Erythroblast (primary cell): ENCODE results near the gene FOXP1.
A peak's percentile ranks its signal among the peaks of the same experiment; 100 is the strongest.
"Not testable (repeated sequence)": the region's sequence is repeated elsewhere in the genome, so short reads cannot be mapped to it uniquely, and the experiment has no call there.

ENCODE experiments used
- DNase-seq, 2 experiments: peaks; one replicate each; lab custom pipeline; 2025; lab: John Stamatoyannopoulos, UW
- GATA1 ChIP-seq: IDR thresholded peaks from 2 replicates; pipeline ENCODE4 v1.6.1; 2011; ENCODE audit warnings: low read depth, mild to moderate bottlenecking, control low read depth, low read length, moderate library complexity
- POLR2A ChIP-seq: IDR thresholded peaks from 2 replicates; pipeline ENCODE4 v1.6.1; 2011; ENCODE audit warnings: mild to moderate bottlenecking, low read length

Gene FOXP1

DNA sequence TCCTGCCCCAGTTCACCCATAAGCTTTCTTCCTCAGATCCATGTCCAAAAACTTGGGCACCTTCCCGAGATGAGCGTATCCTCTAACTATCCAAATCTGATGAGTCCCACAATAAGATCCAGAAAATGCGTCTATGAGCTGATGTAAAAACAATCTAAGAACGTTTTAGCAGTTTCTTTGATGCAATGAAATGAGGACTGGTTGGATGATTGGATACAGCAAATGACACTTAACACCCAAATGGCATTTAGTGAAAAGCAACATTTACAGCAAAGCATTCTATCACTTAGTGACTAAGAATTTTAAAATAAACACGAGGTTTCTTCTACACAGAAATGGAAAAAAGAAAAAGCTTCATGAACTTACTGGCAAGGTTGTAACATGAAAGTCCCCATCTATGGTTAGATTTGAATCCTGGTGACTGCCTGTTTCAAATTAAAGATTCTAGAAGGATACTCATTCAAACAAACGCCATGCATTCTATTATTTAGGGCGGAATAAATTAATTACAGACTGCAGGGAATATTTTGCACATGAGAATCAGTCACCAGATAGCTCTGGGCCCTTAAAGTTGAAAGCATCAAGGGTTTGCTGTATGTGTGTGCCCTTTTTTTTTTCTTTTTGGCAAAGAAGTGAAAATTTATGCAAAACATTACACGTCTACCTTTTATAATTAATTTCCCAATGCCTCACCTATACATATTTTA, 598.6 kb downstream of the FOXP1 start:
- TF ChIP-seq GATA1 (no peak), POLR2A (no peak)
- no peak for DNase-seq

DNA sequence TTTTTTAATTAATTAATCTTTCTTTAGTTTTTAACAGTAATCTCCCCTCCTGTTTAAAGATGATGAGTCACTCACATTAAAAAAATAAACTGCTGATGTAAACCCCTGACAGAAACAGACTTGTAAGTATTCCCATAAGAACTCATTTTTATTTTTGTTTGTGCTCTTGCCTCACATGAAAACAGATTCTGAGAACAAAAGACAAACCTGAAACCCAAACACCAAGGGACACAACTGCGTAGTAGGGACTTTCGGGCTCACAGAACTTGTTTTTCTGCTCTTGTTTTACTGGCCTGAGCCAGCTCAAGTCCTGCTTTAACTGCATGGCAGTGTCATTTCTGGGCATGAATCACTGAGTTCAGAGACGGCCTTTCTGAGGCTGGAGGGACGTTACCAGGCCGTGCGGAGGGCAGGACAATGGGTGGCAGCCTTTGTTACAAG, 600.8 kb downstream of the FOXP1 start:
- DNase-seq = peak; percentile 18 to 69

DNA sequence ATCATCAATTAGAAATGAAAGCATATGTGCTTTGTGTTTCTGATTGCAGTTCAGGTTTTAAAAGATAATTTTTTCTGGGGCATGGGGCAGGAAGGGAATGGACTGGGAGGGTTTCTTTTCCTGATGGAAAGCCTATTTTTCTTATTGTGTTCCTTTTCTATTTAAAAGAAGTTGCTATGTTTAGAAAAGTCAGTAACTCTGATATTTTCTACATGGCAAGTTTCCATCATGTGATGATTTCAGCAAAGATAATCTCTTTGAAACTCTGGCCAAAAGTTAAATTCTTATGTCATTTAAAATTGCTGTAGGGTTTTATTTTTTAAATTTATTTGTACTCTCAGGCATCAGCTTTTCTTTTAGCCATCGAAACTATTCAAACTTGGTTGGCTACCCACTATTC, 601.2 kb downstream of the FOXP1 start:
- peak in 1 of 2 experiments; percentile 18 for DNase-seq
- TF ChIP-seq POLR2A = no peak
- no peak for TF ChIP-seq GATA1

More for the DNA sequence above, 600.8 kb downstream of the FOXP1 start:
- TF ChIP-seq POLR2A (no peak), GATA1 (no peak)

DNA sequence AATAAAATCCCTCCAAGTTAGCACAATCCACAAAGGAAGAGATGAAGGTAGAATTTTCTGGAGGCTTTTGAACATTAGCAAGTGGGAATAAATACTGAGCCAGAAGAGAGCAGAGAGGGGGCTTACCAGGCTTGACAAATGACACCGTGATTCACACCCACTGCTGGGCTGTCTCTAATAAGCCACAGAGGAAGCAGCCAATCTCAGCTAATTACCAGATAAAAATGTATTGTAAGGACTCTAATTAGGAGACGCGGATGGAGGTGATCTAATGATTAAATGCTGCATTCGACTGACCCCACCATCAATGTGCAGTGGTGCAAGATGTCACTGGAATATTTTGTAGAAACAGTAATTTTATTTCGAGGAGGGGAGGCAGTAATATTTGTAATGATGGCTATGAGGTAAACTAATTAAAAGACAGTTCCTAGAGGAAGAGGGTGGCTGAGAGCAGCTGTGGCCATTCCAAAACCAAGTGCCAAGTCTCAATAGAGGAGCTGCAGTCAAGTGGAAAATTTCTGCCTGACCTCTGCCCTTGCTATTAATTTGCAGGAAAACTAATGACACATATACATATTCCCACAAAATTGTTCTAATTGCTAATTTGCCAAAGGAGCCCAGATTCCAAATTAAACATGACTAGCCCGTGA, 602.2 kb downstream of the FOXP1 start:
- TF ChIP-seq POLR2A (no peak), GATA1 (no peak)
- DNase-seq = no peak

DNA sequence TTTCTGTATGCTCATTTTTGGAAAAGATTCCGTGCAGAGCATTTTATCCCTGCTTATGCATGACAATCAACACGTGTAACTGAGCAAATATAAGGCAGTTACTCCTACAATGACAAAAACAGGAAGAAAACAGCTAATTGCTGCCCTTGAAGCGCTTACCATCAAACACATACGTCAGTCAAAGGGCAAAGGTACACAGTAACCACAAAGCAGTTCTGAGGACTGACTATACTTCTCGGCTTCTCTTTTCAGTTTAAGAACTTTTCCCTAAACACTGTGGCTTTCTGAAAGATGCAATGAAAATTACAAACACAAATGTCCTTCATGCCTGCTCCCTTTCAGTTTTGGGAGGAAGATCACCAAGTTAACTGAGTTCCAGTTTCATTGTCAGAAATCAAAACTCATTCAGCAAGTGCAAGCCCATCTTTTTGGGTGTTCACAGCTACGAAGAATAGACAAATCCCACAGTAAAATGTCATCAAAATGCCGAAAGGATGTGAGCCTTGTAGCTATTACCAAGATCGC, 602.8 kb downstream of the FOXP1 start:
- DNase-seq = no peak
- TF ChIP-seq GATA1 (no peak), POLR2A (no peak)

DNA sequence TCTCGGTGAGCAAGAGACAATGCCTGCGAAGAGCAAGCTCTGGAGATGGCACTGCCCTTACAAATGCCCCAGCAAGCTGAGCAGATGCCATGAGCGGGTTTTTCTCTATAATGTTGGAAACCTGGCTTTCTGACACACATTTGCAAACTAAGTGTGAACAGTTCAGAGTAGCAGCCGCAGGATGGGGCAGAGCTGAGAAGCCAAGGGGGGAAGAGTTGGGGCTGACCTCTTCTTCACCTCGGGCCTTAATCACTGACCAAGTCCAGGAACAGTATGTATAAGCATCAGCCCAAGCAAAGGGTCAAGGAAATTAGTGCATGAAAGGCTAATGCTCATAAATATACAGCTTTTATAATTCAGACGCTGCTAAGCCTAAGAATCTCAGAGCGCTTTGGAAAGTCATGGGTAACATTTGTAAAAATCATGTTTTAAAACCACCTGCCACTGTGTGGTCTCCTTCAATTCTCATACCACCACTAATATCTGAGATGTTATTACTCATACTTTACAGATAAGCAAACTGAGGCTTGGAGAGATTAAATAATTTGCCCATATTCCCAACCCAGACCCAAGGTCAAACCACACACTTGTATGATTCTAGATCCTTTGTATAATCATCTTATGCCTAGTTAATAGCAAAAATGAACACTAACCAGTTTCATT, 603.4 kb downstream of the FOXP1 start:
- no peak for DNase-seq
- TF ChIP-seq POLR2A (no peak), GATA1 (no peak)

DNA sequence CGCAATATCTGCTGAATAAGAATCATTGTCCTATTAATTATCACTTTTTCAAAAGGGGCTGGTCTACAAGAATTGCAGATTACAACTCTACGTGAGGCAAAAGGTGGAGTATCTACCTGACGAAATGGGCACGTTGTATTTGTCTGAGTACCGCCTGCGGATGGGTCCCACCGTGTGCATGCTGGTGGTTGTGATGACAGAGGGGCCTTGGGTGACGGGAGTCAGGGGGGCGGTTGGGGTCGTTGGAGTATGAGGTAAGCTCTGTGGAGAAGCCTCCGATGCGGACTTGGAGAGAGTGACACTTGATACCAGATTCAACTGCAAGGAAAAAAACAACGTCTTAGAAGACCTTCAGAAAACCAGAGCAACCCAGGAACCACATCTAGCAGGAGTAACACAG, 605.8 kb downstream of the FOXP1 start:
- no peak for TF ChIP-seq GATA1
- TF ChIP-seq POLR2A = no peak
- DNase-seq = no peak

DNA sequence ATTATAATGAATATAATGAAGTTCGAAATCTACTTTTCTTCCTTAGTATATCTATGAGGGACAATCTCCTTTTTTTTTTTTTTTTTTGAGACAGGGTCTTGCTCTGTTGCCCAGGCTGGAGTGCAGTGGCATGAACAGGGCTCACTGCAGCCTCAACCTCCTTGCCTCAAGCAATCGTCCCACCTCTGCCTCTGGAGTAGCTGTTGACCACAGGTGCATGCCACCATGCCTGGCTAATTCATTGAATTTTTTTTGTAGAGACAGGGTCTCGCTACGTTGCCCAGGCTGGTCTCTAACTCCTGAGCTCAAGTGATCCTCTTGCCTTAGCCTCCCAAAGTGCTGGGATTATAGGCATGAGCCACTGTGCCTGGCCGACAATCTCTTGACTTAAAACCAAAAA, 607.5 kb downstream of the FOXP1 start:
- not testable (repeated sequence) for DNase-seq

DNA sequence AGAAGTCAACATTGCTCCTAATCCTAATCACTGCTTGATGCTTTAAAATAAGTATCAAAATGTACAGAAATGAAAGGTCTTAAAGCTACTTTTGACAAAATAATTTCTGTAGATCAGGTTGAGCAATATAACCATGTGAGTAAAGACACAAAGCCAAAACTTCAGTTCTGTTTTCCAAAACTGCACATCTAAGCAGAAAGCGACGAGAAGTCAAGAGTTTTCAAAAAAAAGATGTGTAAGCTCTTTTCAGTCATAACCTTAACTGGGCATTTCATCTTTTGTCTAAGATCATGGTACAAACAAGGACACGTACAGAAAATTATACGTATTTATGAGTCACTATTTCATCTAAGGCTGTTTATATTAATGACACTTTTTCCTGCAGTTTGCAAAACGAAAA, 608.8 kb downstream of the FOXP1 start:
- no peak for DNase-seq
- TF ChIP-seq GATA1 = no peak
- no peak for TF ChIP-seq POLR2A

DNA sequence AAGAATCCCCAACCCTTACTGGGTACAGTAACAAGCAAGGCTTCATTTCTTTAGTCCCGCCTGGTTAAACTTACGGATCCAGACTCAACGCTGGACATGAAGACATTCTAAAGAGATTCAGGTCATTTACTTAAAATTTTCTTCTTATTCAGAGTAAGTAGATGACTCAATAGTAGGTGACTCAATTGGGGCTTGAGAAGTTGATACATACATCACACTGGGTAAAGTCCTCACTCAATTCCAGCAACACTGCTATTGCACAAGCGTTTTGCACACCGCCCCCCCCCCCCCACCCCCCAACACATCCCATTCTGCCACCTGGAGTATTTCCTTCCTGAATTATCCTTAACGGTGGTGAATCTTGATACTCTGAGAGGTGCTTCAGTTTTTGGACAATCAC, 610.0 kb downstream of the FOXP1 start:
- no peak for DNase-seq
- TF ChIP-seq POLR2A (no peak), GATA1 (no peak)

DNA sequence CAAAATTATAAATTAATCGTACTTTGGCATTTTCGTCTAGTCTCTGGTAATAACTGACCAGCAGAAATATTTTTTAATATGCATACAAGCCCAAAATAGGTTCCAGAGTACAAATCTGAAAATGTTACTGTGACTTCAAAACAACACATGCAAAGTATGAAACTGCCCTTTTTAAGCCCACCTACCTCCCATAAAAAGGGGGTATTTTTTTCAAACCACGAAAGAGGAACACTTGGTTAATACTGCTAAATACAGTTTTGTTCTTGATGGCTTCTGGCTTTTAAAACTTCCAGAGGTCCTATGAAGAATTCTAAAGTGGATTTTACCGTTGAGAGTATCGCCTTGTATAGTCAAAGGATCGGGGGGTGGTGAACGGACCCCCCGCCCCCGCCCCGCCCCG, 610.7 kb downstream of the FOXP1 start:
- DNase-seq = no peak
- TF ChIP-seq GATA1 = no peak
- no peak for TF ChIP-seq POLR2A

DNA sequence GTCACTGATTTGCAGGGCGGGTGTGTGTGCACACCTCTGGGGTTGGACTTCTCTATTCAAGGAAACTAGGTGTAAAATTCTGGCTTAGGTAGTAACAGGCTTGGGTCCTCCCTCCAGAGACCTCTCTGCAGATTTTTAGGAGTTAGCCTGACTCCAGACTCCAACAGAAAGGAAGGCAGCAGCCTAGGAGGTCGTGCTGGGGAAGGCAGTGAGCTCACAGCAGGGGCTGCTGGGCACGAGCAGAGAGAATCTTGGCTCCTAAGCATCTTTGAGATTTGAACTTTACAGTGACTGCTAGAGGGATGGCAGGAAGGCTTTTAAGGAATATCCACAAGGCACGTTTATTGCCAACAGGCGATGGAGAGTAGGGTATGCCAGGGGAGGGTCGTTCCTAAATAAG, 612.6 kb downstream of the FOXP1 start:
- DNase-seq = no peak
- TF ChIP-seq POLR2A (no peak), GATA1 (no peak)

DNA sequence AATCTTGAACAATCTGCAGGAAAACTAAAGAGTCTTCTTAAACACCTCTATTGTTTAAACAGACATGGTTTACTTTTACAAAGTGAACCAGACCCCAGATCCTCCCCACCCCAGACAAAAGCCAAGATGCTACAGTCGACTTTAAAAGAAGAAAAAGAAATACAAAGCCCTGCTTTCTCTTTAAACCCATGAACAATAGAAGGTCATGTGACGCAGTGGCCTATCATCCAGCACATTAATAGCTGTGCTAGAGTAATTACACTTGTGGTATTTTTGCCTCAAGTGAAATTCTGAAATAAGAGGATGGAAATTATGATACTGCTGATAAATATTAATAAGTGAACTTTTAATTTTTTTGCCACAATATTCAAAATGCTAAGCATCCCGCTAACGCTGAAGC, 613.4 kb downstream of the FOXP1 start:
- TF ChIP-seq POLR2A (no peak), GATA1 (no peak)
- DNase-seq = no peak

DNA sequence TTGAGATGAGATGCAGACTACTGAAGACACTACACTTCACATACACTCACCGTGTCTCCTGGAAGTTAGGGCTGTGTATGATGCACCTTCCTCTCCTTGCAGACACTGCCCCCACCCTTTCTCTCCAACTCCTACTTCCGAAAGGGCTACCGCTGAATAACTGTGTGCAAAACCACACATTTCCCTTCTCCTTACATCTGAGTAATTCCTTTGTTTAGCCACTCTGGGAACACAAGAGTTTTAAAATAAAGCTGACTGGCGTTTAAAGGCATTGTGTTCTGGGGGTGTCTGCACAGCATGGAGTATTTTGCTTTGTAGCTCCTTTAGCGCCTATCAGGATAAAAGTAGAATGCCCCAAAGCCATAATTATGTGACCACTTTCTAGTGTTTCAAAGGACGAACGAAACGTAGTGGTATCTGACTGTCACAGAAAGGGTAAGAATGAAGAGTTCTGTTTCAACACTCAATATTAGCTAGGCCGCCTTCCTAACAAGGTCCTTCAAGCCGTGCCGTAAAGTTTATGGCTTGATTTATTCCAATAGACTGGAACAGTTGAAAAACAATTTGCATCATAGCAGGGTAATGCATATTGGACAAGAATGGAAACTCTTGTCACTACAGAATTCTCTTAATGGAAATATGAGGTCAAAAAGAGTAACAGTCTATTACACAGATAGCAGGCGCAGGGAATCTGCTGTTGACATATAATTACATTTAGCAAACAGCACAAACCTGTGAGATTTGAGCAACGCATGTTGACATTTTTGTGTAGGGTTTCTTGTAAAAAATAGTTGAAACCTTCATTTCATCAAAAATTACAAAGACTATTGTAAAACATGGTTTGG, 619.9 kb downstream of the FOXP1 start:
- DNase-seq = no peak
- TF ChIP-seq GATA1 (no peak), POLR2A (no peak)
